Sigmoid colon (tissue), 4 donors: ENCODE measurements around the gene CLEC9A.

Experiments used
- EP300 ChIP-seq, 4 donors: sonication (generic); formaldehyde crosslinking; IDR thresholded peaks; one replicate each; pipeline ENCODE4 v1.6.1; 2017; ENCODE audit warnings: antibody characterized with exemption in 4 of 4
- TF ChIP-seq, protein P1 (sequence below), 4 experiments: fragments of 450-650 bp in 3 of 4; fragments of 200-600 bp in 1 of 4; IDR thresholded peaks; one replicate each; pipeline ENCODE4 v1.5.1; 2016 to 2019; ENCODE audit warnings: antibody characterized with exemption in 4 of 4, mild to moderate bottlenecking in 3 of 4, moderate library complexity in 2 of 4

DNA sequence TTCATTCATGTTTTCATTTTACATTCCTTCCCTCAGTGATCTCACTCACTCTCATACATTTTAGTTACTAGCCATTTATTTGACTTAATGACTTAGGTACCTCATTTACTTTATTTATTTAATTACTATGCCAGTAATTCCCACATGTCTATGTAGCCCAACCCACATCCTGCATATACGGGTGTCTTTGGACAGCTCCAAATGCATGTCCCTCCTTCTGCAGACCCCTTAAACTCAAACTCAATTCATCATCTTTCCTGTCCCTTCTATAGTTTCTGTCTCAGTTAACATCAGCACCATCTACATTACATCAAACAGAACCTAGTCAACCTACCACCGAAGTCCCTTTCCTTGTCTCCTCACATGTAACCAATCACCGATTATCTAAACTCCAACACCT is 65.5 kb downstream of the CLEC9A start:
- TF ChIP-seq, protein P1, sequence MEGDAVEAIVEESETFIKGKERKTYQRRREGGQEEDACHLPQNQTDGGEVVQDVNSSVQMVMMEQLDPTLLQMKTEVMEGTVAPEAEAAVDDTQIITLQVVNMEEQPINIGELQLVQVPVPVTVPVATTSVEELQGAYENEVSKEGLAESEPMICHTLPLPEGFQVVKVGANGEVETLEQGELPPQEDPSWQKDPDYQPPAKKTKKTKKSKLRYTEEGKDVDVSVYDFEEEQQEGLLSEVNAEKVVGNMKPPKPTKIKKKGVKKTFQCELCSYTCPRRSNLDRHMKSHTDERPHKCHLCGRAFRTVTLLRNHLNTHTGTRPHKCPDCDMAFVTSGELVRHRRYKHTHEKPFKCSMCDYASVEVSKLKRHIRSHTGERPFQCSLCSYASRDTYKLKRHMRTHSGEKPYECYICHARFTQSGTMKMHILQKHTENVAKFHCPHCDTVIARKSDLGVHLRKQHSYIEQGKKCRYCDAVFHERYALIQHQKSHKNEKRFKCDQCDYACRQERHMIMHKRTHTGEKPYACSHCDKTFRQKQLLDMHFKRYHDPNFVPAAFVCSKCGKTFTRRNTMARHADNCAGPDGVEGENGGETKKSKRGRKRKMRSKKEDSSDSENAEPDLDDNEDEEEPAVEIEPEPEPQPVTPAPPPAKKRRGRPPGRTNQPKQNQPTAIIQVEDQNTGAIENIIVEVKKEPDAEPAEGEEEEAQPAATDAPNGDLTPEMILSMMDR (IDR thresholded peaks at IDR 0.05) = no peak
- no peak for TF ChIP-seq EP300 (IDR thresholded peaks at IDR 0.05)
